GM19351 (cell line): ENCODE results near the gene SH3RF3.
A peak's percentile ranks its signal among the peaks of the same experiment; 100 is the strongest.

Source experiments
- ATAC-seq: cut with Tn5 transposase; IDR thresholded peaks from one replicate; pipeline ENCODE4 v1.9.1; 2021; ENCODE audit warnings: mild to moderate bottlenecking, moderate library complexity; ENCODE audit not compliant: unreplicated experiment

The SH3RF3 gene

DNA sequence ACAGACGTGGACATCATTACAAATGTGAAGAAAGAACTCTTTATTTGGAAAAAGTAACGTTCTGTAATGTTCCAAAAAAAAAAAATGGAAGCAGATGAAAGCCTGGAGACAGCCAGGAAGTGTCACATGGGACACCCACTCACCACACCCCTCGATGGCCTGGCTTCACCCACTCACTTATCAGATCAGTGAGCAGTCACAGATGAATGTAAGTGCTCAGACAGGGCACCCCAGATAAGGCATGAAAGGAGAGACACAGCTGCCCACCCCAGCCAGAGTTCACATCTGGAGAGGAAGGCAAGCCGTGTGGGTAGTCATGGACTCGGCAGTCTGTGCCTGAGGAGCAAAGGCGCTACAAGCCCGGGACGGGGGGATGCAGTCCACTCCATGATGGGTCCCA, 379.6 kb downstream of the SH3RF3 start:
- ATAC-seq = no peak

DNA sequence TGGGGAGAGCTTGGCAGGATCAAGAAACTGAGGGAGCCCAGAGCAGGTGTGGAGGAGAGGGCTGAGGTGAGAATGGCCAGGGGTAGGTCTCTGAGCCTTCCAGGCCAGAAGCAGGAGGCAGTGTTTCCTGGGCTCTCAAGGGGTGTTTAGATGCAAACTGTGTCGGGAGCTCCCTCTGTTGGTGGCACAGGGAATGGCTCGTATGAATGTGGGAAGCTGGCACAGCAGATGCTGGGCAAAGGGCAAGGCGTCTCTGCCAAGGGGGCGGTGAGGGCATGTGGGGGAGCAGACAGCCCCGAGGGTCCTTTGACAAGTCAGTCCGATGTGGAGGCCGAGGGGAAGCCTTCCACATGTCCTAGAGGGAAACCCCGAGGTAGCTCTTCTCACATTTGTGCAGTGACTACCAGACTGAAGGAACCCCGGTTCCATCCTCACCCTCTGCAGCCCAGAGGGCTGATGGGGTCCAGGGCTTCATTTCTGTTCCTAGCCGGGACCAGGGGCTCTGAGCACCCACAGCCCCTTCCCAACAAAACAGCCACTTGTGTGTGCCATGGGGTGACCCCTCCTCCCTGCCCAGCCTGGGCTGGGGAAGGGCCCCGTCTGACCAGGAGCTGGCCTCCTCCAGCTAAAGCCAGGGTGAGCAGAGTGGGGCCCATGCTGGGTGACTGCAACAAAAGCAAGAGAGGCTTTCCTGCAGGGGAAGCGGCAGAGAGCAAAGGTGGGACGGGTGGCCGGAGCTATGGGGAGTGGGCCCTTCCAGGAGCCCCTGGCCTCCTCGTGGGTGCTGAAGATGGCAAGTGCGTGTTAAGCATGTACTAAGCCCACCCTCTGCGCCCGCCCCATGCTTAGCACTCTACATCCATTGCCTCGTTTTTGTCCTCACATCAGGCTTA, 381.4 kb downstream of the SH3RF3 start:
- peak; percentile 28 for ATAC-seq

DNA sequence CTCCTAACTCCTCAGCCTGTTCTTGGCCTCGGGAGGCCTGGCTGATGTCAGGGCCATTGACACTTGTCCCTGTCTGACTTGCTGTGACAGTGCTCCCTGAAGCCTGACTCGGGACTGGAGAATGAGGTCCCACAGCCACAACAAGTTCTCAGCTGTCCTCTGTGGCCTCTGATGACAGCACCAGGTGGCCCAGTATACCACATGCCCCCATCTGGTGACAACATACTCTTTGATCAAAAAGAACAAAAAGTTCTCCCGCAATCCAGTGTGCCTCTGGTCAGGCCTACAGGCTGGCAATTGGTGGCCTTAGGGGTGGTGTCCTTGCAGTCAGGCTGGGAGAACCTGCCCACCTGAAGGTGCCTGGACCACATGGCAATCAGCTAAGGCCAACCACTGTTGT, 382.2 kb downstream of the SH3RF3 start:
- no peak for ATAC-seq

DNA sequence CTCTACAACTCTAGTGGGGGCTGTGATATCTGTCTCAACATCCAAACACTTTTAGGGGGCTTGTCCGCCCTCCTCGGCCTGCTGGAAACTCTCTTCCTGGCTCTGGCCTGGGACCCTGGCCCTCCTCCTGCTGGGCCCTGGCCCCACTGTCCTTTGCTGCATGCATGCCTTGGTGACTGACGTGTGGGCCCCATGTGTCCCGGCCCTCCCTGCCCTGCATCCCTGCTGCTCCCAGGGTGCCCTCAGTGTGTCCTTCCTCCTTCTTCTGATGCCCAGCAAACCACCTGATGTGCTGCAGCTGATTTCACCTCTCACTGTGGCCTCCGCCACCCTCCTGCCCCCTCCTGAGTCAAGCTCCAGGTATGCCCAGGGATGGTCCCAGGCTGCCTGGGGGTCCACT, 383.1 kb downstream of the SH3RF3 start:
- no peak for ATAC-seq

DNA sequence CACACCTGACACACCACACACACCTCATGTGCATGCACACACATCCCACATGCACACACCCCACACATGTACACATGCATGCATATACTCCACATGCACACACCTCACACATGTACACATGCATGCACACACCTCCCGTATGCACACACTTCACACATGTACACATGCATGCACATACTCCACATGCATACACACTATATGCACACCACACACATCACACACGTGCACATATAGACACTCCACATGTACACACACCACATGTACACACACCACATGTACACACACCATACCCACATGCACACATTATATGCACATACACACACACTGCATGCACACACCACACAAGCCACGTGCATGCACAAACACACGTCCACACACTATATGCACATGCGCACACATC, 384.2 kb downstream of the SH3RF3 start:
- ATAC-seq = no peak

DNA sequence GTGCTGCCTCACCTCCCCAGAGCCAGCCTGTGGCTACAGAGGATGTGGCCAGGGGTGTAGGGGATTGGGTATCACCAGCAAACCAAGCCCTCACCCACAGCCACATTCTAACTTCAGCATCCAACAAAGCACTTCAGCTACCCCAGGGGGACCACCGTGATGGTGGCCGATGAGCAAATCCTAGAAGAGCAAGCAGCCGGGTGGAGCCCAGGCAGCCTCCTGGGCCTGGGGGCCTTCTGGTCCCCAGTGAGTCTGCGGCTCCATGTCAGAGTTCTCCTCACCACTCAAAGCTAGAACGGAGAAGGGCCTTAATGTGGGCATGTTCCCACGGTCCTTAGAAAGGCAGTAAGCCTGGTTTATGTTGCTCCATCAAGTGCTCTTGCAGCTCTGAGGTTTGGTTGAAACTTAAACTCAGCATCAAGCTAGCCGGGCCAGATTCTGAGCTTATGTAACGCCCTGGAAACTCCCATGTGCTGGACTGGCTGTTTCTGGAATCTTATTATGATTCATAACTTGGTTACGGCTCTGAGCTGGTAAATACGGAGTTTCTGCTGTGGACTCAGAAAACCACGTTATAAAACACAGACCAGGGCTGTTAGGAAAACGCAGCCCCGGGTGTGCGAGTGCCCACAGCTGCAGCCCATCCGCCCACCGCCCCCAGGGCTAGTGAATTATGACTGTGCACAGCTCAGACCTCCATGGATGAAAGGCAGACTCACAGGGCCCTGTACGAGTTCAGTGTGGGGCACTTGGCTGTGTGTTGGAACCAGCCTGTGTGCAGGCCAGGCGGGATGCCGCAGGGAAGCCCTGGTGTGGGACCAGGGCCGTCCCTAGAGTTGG, 385.0 kb downstream of the SH3RF3 start:
- ATAC-seq = peak; percentile 67

DNA sequence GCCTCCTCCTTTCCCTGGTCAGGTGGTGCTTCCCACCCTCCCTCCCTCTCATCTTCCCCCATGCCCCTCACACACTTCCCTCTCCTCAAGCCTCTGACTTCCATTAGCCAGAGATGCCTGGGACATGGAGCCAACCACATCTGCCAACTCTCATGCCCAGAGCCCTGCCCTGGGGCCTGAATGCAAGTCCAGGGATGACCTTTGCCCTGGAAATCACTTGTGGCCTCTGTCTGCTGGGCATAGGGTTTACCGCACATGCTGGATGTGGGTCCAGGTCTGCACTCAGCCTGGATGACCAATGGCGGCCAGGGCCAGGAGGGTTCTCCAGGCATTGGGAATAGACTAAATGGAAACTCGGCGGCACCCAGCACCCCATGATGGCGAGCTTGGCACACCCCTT, 385.9 kb downstream of the SH3RF3 start:
- ATAC-seq = no peak

DNA sequence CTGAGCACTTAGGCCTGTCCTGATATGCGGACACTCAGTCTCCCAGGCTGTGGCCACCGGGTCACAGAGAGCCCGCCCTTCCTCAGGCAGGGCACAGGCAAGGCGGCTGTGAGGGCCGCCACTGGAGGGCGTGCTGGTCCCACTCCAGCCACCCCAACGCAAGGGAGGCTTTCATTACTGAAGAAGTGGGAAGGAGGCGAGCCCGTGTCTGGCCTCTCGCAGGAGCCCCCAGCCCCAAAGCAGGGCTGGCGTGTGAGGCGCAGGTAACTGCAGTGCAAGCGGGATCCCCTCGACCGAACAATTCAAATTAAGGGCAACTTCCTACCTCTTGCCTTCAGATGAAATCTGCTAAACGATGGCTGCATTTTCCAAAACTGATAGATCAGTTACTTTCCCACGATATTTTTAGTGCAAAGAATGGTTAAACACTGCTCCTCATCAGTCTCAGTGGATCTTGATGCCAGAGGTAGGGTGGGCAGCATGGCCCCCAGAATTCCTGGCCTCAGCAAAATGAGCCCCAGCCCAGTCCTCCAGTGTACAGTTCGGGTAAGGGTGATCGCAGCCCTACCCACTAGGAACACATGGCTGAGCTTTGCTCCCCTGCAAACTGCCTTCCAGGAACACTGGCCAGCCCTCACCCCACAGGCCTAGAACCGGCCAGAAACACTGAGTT, 387.6 kb downstream of the SH3RF3 start:
- no peak for ATAC-seq

DNA sequence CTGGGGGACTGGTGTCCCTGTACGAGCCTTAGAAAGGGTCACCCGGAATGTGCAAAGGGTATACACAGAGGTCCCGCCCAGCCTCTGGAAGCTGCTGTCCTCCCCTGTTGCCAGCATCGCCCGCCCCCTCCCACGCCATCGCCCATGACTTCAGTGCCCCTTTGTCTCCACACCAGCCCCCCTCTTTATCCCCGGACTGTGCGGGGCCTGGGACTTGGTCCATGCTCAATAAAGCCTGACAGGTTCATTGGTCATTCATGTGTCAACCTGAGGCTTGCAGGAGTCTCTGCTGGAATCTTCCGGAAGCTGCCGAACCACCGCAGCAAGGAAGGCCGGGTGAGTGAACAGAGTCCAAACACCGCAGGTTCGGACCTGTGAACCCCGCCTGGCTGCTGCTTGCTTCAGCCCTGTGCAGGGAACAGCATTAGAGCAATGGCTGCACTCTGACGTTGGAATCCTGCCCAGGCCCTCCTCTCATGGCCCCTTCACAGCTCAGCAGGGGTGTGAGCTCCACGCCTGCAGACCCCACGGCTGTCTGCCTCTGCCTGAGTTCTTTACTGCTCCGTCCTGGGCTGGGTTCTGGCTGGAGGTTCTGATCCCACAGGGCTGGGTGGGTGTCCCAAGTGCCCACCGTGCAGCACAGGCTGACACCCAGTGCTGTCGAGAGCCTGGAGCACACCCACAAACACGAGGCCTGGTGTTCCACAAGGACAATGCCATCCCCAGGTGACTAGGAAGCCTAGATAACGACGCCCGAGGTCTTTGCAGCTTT, 388.3 kb downstream of the SH3RF3 start:
- no peak for ATAC-seq

DNA sequence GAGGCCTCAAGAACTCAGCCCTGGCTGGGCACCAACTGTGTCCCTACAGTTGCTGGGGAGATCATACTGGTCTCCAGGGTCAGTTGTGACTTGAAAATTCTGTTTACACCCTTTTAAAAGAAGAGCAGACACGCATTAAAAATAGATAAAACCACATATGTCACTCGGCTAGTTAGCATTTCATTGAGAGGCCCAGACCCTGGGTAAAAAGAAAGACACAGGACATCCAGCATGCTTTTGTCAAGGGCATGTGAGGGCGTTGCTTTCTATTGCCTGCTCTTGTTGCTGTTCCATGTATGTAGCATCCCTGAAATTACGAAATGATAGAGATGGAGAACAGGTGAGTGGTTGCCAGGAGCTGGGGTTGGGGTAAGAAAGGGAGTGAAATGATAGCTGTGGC, 390.5 kb downstream of the SH3RF3 start:
- no peak for ATAC-seq

DNA sequence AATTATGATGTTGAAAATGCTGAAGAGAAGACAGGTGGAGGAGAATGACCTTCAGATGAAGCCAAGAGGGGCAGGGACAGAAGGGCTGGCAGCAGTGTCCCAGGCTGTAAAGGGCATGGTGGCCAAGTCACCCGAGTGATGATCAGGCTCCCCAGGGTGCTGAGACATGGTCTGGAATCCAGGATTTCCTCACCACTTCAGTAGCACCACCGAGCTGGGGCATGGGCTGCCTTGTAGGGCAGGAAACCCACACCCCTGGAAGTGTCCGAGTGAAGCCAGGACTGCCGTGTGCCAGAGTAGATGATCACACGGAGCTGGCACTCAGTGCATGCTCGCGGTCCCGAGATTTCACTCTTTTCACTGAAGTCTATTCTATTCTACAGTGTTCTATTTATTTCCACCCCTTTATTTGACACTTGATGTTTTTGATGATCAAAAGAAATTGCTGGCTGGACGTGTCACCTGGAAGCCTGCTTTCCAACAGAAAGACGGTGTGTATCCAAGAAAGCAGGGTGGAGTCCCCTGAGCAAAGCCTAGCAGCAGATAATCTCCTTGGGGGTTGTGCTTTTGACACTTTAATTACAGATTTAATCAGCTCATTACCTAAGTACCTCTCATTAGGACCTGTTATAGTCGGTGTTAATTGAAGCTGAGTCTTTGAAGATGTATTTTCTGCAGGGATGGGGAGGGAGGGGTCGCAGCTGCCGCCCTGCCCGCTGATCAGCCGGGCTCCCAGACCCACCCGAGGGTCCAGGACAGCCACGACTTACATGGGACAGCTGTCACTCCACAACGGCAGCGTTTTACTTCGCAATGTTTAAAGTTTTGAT, 392.4 kb downstream of the SH3RF3 start:
- ATAC-seq = no peak

DNA sequence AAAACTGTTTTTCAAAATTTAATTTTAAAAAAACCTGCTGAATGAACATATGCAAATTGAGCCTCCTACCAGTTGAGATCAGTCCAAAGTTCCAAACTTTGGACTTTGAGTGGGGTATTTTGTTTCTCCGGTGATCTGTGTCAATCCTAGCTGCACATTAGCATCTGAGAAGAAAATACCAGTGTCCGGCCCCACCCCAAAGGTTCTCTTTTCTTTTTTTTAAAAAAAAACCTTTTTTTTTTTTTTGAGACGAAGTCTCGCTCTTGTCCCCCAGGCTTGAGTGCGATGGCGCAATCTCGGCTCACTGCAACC, 393.0 kb downstream of the SH3RF3 start:
- ATAC-seq = no peak

DNA sequence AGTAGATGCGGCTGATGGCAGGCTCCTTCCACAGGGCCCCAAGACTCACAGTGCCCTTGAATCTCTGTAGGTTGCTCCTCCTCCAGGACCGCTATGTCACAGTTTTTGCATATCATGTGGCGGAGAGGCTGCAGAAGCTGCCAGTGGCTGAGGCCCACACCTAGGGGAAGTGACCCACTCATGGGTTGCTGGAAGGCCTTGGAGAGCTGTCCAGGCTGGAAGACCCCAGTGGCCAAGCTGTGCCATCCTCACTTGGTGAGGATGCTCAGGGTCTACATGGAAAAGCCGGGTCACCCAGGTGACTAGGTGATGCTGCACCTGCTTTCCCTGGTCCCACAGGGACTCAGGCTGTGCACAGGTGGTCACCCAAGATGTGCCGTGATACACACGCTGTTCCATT, 394.1 kb downstream of the SH3RF3 start:
- ATAC-seq = no peak

DNA sequence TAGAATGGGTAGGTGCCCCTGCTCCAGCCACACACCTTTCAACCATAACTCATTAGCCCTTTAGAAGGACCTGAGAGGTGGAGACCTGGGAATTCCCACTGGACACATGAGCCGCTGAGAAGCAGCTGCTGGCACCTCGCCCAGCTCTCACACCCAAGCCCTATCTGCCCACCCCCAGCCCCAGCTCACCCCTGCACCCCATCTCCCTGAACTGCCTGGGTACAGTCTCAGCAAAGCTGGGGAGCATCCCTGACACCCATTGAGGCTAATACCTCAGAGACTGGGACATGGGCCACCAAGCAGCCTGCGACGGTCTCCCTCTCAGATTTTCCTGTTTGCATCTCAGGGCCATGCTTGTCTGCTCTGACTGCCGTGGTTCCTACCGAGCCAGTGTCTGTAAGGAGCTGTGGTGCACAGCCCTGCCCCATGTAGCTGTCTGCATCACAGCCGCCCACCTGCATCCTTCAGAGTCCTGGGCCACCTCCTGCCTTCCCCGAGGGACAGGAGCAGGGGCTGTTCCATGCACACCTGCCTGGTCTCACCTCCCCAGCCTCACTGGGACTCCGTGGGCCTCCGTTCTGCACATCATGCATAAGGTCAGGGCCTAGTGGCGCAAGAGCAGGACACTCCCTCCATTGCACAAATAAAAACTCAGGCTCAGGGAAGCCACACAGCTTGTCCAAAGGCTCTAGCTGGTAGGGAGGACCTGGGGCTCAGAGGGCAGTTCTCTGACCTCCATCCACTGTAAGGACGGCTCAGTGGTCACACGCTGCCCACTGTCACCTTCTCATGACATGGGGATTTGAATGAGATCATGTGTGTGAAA, 394.7 kb downstream of the SH3RF3 start:
- no peak for ATAC-seq

DNA sequence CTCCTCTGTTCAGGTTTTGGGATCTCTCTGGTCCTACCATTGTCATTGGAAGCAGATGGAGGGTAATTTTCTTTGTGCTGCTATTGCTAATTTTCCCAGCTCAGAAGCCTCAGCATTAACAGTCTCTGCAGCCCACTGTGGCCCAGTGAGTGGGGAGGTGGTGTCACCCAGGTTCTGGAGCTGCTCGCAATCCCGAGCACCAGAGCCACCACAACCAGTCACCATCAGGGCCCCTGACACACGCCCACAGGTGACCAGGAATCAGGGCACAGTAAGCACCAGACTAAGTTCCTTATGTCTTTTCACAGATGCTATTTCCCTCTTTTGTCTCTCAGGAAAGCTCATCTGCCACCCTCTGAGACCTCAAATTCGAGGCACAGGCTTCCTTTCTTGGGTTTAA, 396.8 kb downstream of the SH3RF3 start:
- ATAC-seq = no peak

DNA sequence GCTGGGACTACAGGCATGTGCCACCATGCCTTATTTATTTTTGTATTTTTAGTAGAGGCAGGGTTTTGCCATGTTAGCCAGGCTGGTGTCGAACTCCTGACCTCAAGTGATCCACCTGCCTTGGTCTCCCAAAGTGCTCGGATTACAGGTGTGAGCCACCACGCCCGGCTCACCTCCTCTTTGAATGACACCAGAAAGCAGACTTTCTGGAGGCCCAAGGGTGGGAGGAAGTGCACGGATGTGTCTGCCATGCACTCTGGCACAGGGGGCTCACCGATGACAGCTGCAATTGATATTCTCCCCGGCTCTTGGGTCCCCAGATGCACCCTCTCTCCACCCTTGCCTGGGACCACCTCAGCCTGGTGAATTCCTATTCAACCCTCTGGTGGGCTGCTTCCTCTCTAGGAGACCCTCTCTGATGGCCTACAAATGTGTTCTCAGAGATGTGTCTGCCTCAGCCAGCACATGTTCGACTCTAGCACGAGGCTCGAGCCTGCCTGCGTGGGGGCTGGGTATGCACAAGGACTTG, 397.5 kb downstream of the SH3RF3 start:
- no peak for ATAC-seq

DNA sequence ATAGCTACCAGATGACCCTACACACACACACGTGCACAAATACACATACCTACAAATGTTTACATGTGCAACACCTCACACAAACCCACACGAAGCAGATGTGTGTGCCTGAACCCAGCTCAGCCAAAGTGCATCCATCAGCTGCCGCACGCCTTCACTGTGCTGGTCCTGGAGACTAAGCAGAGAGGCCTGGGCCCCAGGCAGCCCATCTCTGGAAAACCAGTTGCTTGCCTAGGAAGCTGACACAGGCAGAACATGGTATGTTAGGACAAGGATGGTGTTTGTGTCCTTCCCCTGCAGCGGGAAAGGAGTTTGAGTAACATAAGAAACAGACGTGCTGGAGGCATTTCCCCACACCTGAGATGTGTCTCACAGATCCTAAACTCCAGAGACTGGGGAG, 398.1 kb downstream of the SH3RF3 start:
- no peak for ATAC-seq

DNA sequence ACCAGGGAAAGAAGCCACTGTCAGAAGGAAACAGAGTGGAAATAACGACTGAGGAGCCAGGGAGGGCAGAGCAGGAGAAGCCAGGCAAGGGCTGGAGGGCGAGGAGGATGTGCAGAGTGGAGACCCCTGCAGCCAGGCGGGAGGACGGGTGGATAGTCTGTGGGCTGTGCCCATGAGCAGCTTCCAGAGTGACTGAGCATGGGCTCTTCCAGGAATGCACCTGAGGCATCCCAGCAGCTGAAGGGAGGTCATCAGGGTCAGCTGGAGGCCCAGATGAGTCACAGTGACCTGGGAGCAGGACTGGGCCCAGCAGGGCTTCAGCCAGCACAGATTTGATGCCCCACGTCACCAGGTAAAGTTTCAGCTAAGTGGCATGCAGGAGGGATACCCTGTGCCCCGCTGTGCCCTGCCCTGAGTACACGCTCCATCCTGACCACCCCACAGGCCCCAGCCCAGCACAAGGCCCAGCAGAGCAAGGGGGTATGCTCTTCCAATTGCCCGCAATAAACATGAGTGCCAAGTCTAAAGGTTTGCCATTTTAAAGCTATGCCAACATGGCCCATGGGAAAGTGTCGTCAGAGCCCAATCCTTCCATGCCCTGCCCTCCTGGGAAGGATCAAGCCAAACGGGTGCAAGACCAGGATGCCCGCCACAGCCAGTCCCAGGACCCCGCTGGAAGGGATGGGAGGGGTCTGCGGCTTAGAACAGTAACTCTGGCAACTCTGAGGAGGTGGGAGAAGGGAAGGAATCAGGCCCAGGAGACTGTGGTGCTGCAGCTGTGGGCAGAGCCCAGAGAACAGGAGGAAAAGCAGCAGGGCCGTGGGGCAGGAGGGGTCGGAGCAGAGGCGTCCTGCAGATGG, 399.1 kb downstream of the SH3RF3 start:
- no peak for ATAC-seq
